ENCODE data around the gene ARHGEF16.

Gene ARHGEF16

GRCh38 chr1:3465091-3465934 is 10.8 kb downstream of the ARHGEF16 start:
- DNase-seq (ENCODE audit: insufficient read length, low spot score) (no peak), FAIRE-seq (no peak)

GRCh38 chr1:3465935-3466321 is 11.5 kb downstream of the ARHGEF16 start:
- no peak for FAIRE-seq
- DNase-seq (ENCODE audit: insufficient read length, low spot score) = no peak

DNA sequence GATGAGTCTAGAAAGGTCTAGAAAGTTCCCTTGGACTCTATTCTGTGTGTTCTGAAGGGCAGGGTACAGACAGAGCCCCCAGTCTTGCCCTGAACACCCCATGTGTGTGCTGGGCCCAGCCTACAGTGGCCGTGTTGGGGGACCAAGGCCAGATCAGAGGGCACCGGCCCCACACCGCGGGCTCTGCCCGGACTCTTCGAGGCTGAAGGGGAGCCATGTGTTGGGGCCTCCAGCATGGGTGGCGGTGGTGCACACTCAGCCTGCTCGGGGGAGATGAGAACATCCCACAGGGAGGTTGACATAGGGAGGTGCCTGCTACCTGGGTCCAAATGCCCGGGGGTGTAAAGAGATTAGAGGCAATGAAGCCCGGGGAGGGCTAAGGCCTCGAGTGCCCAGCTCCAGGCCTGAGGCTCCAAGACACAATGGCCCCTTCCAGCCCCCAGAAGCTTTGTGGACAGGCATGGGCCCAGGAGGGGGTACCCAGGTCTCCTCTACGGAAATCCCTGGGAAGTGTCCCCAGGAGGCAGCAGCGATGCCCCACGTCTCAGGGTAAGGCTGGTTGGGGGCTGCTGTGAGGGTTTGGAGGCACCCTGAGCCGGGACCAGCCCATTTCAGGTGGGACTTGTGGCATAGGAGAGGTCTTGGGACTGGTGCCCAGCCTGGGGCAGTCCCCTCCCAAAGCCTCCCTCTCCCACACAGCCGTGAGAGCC is 12.1 kb downstream of the ARHGEF16 start:
- DNase-seq (ENCODE audit: insufficient read length, low spot score) (no peak), FAIRE-seq (no peak)

GRCh38 chr1:3467096-3468036 is 12.9 kb downstream of the ARHGEF16 start:
- no peak for FAIRE-seq
- no peak for DNase-seq (ENCODE audit: insufficient read length, low spot score)

GRCh38 chr1:3468236-3469103 is 14.0 kb downstream of the ARHGEF16 start:
- no peak for FAIRE-seq

GRCh38 chr1:3469104-3469848 is 14.8 kb downstream of the ARHGEF16 start:
- DNase-seq (ENCODE audit: insufficient read length, low spot score) = no peak
- no peak for FAIRE-seq

More at GRCh38 chr1:3468236-3469103, 14.0 kb downstream of the ARHGEF16 start:
- no peak for DNase-seq (ENCODE audit: insufficient read length, low spot score)

GRCh38 chr1:3469849-3470649 is 15.6 kb downstream of the ARHGEF16 start:
- no peak for FAIRE-seq
- DNase-seq (ENCODE audit: insufficient read length, low spot score) = no peak

DNA sequence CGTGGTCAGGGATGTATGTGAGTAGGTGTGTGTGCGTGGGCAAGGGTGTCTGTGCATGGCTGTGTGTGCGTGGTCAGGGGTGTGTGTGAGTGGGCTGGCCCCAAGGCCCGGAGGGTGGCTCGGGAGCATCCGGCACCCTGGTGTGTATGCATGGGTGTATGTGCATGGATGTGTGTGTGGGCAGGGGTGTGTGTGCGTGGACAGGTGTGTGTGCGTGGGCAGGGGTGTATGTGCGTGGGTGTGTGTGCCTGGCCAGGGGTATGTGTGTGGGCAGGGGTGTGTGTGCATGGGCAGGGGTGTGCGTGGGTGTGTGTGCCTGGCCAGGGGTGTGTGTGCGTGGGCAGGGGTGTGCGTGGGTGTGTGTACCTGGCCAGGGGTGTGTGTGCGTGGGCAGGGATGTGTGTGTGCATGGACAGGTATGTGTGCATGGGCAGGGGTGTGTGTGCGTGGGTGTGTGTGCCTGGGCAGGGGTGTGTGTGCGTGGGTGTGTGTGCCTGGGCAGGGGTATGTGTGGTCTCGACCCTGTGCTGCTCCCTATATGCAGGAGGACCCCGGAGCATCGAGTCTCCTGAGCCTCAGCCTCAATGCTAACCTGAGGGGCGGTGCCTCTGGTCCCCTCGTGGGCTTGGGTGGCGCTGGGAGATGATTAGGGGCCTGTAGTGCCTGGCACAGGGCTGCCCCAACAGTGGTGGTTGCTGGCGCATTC is 16.3 kb downstream of the ARHGEF16 start:
- peak; percentile 95 for FAIRE-seq
- no peak for DNase-seq (ENCODE audit: insufficient read length, low spot score)

GRCh38 chr1:3471356-3472087 is 17.1 kb downstream of the ARHGEF16 start:
- DNase-seq (ENCODE audit: insufficient read length, low spot score) (peak; percentile 64), FAIRE-seq (peak; percentile 95)

DNA sequence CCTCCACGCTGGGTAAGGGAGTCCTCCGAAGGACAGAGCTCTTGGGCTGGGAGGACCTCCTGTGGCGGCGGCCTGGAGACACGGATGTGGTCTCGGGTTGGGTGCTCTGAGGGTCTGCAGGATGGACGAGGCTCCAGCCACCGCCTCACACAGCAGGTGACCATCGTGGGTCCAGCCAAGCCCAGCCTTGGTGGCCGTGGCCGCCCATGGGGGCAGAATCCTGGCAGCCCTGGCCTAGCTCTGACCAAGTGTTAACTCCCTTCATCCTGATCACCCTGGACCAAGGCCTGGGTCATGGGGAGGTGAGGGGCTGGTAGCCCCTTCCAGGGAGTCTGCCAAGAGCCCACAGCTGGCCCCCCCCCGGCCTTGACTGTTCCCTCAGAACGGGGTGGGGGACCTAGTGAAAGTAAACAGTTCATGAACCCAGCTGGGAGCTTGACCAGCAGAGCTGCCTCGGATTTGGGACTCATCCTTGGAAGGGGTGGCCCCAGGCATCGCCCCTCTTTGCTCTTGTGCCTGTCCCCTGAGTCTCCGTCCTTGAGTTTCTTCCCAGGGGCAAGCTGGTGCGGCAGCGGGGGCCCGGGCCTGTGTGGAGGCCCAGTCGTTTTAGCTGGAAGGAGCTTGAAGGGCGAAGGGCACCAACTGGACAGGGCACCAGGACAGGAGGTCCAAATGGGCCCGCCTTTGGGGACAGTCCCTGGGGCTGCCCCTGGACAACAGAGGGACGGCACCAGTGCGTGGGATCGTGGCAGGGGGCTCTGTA is 17.8 kb downstream of the ARHGEF16 start:
- no peak for DNase-seq (ENCODE audit: insufficient read length, low spot score)
- no peak for FAIRE-seq

DNA sequence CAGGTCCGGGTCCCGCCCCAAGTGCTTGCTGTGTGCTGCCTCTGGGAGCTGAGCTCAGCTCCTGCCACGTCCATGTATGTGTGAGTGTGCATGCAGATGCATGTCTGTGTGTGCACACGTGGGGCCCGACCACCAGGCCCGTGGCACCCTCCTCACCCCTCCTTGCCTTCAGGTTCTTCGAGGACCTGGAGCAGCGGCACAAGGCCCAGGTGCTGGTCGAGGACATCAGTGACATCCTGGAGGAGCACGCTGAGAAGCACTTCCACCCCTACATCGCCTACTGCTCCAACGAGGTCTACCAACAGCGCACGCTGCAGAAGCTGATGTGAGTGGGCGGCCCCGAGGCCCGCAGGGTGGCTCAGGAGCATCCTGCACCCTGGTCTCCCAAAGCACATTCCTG is 18.4 kb downstream of the ARHGEF16 start:
- no peak for FAIRE-seq
- DNase-seq (ENCODE audit: insufficient read length, low spot score) = no peak

DNA sequence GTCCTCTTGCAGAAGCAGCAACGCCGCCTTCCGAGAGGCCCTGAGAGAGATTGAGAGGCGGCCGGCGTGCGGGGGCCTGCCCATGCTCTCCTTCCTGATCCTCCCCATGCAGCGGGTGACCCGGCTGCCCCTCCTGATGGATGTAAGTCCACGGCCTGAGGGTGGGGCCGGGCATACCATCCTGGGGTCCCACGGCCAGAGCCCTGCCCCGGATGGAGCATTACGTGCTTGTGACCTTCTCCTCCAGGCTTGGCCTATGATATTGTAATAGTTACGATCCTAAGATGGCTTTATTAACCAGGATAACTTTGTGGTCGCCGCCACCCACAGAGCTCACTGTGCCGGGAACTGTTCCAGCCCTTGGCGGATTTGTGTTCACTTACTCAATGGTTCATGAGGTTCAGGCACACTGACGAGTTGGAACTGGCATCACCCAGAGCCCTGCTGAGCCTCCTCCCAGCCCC is 18.9 kb downstream of the ARHGEF16 start:
- FAIRE-seq = no peak

GRCh38 chr1:3474016-3474415 is 19.6 kb downstream of the ARHGEF16 start:
- DNase-seq (ENCODE audit: insufficient read length, low spot score) (no peak), FAIRE-seq (peak; percentile 85)

More for the DNA sequence above, 18.9 kb downstream of the ARHGEF16 start:
- peak; percentile 42 for DNase-seq (ENCODE audit: insufficient read length, low spot score)

- no peak for DNase-seq (ENCODE audit: insufficient read length, low spot score)
- no peak for FAIRE-seq
Measured at GRCh38 chr1:3474421-3474820, 20.0 kb downstream of the ARHGEF16 start.

DNA sequence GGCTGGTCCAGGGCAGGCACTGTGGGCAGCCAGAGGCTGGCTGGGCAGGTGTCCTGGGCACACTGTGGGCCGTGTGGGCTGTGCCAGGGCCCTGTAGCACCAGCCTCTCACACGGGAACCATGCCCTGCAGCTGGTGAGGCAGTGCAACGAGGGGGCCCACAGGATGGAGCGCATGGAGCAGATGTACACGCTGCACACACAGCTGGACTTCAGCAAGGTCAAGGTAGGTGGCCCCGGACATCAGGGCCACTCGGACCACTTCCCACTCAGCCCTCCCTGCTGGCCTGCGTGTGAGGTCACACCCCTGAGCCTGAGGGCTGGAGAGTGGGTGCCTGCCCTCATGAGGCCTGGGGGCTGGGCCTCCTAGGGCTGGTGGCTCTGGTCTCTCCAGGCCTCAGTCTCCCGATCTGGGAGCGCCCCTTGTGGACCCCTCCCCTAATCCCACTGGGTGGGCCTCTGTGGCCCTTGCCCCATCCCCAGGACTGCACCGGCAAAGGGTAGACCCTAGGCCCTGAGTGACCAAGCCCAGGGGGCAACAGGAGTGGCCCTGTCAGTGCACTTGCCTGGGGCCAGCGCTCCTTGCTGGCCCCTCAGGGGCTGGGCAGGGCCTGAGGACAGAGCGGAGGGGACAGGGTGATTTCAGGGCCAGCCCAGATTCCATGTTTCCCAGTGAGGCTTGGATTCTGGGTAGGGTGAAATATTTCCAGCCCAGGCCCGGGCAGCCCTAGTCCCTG is 21.5 kb downstream of the ARHGEF16 start:
- DNase-seq (ENCODE audit: insufficient read length, low spot score) (no peak), FAIRE-seq (no peak)

DNA sequence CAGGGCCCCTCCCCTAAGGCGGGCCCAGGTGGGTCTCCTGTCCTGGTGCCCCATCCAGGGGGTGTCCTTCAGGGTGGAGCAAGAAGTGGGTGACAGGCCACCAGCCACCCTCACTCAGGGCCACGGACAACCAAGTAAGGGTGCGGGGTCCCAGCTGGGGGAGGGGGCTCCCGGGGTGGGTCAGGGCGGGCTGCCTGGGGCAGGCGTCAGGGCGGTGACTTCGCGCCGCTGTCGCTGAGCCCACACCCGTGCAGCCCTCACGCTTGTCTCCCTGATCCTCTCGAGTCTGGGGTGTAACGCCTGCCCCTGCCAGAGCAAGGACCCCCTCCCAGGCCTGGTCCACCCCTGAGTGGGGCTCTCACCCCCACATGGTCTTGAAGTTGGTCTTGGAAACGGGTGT is 22.2 kb downstream of the ARHGEF16 start:
- FAIRE-seq (no peak), DNase-seq (ENCODE audit: insufficient read length, low spot score) (no peak)
